ENCODE results near the gene PPM1D.
"Not testable (repeated sequence)": the region's sequence is repeated elsewhere in the genome, so short reads cannot be mapped to it uniquely, and the experiment has no call there.

PPM1D gene

DNA sequence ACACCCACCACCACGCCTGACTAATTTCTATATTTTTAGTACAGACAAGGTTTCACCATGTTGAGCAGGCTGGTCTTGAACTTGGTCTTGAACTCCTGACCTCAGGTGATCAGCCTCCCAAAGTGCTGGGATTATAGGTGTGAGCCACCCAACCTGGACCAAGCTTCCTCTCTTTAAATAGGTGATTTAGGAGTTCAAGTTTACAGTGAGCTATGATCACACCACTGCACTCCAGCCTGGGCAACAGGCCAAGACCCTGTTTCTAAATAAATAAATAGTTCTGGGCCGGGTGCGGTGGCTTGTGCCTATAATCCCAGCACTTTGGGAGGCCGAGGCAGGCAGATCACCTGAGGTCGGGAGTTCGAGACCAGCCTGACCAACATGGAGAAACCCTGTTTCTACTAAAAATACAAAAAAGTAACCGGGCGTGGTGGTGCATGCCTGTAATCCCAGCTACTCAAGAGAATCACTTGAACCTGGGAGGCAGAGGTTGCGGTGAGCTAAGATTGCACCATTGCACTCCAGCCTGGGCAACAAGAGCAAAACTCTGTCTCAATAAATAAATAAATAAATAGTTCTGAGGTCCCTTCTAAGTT lies 6.5 kb upstream of the PPM1D start:
- not testable (repeated sequence) for DNase-seq (ENCODE audit: low spot score)

DNA sequence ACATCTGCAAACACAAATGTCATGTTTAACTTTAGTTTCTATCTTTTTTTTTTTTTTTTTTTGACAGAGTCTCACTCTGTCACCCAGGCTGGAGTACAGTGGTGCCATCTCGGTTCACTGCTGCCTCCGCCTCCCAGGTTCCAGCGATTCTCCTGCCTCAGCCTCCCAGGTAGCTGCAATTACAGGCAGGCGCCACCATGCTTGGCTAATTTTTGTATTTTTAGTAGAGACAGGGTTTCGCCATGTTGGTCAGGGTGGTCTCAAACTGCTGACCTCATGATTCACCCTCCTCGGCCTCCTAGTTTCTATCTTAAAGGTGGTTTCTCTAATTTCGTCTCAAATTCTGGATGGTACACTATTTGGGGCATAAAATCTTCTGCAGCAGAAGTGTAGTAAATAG lies 5.8 kb upstream of the PPM1D start:
- not testable (repeated sequence) for DNase-seq (ENCODE audit: low spot score)

DNA sequence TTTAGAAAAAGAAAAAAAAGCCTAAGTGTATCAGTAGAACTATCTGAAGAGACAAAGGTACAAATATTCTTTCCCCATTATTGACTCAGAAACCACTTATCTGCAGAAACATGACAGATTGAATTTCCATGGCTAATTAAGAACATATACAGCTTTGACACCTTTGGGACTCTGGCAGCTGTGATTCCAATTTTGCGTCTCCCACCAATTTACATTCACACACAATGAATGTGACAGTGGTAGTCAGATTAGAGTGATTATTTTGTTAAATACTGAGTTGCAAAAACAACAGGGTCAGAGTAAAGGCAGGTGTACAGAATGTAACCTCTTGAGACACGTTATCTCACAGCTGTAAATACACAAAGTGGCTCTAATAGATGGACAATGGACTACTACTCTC lies 5.3 kb upstream of the PPM1D start:
- no peak for DNase-seq (ENCODE audit: low spot score)

DNA sequence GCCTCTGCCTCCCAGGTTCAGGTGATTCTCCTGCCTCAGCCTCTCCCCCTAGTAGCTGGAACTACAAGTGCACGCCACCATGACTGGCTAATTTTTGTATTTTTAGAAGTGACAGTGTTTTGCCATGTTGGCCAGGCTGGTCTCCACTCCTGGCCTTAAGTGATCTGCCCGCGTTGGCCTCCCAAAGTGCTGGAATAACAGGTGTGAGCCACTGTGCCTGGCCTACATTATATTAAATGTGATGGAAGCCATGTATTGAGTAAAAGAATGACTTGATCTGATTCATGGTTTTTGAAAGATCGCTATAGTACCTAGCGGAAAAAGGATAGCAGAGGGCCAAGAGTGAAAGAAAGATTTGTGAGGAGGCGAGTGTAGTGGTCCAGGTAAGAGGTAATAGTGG lies 2.7 kb upstream of the PPM1D start:
- no peak for DNase-seq (ENCODE audit: low spot score)

DNA sequence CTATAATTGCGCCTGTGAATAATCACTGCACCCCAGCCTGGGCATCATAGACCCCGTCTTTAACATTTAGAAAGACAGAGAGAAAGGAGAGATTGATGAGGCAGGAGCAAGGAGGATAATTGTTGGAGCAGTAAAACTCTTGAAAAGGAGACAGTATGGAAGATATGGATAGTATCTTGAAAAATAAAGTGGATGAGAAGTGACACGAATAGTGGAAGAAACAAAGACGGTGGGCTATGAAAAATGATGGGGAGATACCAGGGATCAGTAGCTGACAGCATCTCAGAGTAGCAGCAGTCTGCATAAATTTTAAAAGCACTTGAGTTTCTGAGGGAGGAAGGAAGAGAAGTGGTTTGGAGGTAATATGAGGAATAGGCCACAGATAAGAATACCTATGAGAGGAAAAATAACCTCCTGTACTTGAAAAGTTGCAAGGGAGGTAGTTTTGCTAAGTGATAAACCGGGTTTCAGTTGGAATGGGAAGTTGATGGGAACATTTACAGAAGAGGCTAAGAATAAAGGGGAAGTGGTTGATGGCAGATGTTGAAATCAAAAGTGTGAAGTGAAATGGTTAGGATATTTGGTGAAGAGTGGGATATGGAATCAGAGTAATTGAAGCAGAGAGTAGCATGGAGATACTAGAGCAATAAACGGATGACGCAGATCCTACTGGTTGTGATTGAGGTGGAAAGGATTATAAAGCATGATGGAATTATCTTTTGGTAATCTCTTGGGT lies 1.8 kb upstream of the PPM1D start:
- DNase-seq (ENCODE audit: low spot score), result no peak

DNA sequence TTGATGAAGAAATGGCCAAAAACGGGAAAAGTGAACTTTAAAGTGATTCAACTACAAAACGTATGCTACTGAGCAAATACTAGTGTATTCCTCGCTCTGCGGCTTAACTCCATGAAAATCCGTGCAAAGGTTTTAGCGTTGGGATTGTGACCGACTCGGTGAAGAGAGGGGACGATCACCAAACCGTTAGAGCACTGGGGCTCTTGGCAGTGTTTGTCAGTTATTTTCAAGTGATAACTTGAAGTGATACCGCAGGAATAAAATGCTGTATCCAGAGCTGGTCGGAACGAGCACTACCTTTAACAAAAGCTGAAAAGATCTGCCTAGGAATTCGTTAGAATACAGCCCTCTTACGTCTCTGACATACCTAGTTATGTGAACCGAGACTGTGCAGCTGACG lies 773 bp upstream of the PPM1D start:
- no peak for DNase-seq (ENCODE audit: low spot score)

DNA sequence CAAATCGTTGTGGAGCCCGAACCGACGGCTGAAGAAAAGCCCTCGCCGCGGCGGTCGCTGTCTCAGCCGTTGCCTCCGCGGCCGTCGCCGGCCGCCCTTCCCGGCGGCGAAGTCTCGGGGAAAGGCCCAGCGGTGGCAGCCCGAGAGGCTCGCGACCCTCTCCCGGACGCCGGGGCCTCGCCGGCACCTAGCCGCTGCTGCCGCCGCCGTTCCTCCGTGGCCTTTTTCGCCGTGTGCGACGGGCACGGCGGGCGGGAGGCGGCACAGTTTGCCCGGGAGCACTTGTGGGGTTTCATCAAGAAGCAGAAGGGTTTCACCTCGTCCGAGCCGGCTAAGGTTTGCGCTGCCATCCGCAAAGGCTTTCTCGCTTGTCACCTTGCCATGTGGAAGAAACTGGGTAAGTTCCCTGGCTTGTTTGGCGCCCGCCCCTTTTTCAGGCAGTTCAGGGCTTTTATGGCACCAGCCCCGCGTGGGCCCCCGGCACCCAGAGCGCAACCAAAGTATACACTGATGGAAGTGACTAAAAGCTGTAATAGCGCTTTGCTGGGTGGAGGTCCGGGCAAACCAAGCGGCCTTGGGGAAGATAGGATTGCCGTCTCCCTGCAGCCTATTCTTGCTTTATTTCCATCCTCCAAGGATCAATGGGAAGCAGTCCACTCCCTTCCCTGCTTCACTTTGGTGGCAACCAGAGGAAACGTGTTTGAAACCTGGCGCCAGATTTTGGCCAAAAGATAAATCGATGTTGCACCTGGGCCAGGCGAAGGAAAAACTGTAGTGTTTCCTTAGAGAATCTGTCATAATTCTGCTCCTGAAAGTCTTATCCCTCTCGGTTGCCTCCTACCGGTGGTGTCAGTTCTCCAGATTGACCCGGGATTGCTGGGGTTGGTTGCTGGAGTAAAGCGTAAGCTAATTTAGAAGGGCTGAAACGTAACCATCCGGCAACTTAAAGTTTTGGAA lies 775 bp downstream of the PPM1D start:
- peak; percentile 83 for DNase-seq (ENCODE audit: low spot score)

DNA sequence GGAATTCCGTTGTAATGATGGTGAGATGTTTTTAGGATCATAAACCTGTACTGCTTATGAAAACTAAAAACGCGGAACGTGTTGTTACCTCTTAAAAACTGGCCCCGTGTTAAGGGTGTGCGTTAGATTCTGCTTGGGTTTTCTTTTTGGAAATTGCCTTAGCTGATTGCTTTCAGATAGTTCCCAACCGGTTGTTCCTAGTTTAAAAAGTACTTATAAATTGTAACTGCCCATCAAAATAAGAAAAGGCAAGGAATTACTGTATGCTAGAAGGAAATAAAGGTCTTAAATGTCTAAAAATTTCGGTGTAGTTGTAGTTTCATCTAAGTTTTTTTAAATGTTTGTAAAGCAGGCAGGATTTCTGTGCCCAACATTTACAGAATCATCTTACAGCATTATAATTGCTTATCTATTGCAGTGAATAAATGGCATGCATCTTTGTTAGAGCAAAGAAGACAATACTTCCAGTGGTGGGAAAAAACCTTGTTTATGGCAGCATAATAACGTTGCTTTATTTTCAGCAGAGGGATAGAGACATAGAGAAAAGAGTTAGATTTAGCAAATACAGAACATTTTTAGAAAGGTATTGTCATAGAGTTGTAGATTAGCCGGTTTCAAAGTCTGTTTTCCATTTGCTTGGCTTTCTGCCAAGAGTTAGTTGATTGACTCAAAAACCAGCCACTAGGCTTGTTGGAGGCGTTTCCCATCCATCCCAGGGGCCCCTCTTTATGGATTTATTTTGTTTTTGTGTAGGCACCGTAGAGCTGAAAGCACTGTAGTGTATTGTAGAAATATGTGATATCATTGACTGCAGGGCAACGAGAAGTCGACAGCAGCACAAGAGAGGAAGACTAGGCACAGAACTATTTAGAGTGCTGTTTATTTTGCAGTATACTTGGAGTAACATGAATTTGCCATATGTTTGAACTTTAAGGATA lies 1.7 kb downstream of the PPM1D start:
- peak; percentile 72 for DNase-seq (ENCODE audit: low spot score)

DNA sequence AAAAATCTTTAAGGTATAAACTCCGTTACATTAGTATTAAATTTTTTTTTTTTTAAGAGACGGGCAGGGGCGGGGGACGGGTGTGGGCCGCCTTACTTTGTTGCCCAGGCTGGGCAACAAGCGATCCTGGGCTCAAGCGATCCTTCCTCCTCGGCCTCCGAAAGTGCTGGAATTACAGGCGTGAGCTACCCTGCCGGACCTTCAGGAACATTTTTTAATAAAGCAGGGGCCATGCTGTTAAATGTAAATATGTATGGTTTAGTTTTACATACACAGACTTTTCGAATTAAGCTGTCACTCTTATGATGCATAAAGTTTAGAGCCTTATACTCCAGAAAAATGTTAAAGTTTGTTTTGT lies 2.4 kb downstream of the PPM1D start:
- no peak for DNase-seq (ENCODE audit: low spot score)

DNA sequence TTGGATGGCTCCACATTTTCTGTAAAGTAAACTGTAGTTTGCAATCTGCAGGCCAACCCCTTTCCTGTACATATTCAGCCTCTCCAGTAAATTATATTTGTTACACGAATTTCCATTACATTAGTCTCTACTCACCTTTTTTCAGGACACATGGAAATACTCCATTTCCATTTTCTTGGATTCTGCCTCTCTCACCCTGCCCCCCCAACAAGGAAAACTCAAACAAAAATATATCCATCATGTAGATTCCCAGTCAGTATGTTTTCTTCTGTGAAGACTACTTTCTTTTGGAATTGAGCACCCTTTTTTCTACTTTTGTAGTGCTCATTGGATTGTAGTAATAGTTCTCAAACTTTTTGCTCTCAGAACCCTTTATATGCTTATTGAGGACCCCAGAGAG lies 2.9 kb downstream of the PPM1D start:
- no peak for DNase-seq (ENCODE audit: low spot score)

DNA sequence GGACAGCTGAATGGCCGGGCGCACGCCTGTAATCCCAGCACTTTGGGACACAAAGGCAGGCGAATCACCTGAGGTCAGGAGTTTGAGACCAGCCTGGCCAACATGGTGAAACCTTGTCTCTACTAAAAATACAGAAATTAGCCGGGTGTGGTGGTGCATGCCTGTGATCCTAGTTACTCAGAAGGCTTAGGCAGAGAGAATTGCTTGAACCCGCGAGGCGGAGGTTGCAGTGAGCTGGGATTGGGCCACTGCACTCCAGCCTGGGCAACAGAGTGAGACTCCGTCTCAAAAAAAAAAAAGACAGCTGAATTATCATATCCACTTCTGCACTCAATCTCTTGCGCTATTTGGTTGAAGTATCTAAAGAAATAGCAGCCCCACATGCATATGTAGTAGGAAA lies 3.5 kb downstream of the PPM1D start:
- DNase-seq (ENCODE audit: low spot score), result not testable (repeated sequence)

DNA sequence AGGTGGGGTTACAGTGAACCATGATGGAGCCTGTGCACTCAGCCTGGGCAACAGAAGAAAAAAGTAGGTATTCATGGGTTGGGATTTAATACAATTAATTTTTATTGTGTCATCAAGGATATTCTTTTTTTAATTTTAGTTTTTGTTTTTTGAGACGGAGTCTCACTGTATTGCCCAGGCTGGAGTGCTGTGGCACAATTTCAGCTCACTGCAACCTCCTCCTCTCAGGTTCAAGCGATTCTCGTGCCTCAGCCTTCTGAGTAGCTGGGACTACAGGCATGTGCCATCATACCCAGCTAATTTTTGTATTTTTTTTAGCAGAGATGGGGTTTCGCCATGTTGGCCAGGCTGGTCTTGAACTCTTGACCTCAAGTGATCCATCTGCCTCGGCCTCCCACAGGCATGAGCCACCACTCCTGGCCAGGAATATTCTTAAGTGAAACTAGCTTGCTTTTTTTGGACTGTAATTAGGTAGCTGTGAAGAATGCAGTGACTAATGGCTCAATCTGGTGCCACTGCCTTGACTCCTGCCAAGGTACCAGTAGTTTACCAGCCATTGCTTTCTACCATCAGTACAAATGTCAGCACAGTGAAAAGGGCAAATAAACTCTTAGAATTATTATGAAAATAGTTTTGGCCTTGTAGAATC lies 4.8 kb downstream of the PPM1D start:
- DNase-seq (ENCODE audit: low spot score), result no peak

DNA sequence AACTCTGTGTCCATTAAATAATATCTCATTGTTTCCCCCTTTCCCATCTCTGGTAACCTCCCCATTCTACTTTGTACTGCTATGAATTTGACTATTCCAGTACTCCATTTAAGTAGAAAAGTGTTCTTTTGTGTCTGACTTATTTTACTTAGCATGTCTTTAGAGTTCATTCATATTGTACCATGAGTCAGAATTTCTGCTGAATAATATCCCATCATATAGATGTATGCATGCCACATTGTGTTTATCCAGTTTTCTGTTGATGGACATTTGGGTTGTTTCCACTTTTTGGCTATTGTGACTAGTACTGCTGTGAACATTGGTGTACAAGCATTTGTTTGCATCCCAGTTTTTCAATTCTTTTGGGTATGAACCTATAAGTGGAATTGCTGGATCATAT lies 6.0 kb downstream of the PPM1D start:
- no peak for DNase-seq (ENCODE audit: low spot score)

DNA sequence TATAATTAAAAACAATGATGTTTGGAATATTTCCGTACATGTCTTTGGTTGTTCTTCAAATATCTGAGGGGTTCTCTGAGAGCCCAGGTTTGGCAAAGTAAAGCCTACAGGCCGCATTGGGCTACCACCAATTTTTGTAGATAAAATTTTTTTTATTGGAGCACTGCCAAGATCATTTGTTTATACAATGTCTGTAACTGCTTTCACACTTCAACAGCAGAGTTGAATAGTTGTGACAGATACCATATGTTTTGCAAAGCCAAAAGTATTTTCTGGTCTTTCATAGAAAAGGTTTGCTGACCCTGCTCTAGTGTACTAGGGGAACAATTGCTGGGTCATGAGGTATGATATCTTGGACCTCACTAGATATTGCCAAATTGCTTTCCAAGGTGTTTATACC lies 10.5 kb downstream of the PPM1D start:
- no peak for DNase-seq (ENCODE audit: low spot score)

DNA sequence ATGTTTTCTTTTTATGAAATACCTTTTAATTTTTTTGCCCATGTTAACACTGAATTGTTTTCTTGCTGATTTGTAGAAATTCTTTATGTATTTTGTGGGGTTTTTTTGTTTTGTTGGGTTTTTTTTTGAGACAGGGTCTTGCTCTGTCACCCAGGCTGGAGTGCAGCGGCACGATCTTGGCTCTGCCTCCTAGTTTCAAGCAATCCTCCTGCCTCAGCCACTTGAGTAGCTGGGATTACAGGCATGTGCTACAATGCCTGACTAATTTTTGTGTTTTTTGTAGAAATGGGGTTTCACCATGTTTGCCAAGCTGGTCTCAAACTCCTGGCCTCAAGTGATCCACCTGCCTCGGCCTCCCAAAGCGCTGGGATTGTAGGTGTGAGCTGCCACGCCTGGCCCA lies 11.3 kb downstream of the PPM1D start:
- DNase-seq (ENCODE audit: low spot score), result not testable (repeated sequence)

DNA sequence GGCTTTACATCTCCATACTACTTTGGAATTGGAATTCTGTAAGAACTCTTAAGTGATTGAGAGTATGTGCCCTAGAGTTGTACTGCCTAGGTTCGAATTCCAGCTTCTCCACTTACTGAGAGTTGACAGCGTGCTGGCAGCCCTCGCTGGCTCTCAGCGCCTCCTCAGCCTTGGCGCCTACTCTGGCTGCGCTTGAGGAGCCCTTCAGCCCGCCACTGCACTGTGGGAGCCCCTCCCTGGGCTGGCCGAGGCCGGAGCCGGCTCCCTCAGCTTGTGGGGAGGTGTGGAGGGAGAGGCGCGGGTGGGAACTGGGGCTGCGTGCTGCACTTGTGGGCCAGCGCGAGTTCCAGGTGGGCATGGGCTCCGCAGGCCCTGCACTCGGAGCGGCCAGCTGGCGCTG lies 13.3 kb downstream of the PPM1D start:
- DNase-seq (ENCODE audit: low spot score), result no peak

DNA sequence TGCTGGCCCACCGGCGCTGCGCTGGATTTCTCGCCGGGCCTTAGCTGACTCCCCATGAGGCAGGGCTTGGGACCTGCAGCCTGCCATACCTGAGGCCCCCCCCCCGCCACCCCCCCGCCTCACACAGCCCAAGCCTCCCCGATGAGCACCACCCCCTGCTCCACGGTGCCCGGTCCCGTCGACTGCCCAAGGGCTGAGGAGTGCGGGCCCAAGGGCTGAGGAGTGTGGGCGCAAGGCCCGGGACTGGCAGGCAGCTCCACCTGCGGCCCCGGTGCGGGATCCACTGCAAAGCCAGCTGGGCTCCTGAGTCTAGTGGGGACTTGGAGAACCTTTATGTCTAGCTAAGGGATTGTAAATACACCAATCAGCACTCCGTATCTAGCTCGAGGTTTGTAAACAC lies 13.8 kb downstream of the PPM1D start:
- DNase-seq (ENCODE audit: low spot score), result not testable (repeated sequence)

DNA sequence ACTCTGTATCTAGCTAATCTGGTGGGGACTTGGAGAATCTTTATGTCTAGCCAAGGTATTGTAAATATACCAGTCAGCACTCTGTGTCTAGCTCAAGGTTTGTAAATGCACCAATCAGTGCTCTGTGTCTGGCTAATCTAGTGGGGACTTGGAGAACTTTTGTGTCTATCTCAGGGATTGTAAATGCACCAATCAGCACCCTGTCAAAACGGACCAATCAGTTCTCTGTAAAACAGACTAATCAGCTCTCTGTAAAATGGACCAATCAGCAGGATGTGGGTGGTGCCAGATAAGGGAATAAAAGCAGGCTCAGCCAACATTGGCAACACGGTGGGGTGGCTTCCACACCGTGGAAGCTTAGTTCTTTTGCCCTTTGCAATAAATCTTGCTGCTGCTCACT lies 14.3 kb downstream of the PPM1D start:
- not testable (repeated sequence) for DNase-seq (ENCODE audit: low spot score)

DNA sequence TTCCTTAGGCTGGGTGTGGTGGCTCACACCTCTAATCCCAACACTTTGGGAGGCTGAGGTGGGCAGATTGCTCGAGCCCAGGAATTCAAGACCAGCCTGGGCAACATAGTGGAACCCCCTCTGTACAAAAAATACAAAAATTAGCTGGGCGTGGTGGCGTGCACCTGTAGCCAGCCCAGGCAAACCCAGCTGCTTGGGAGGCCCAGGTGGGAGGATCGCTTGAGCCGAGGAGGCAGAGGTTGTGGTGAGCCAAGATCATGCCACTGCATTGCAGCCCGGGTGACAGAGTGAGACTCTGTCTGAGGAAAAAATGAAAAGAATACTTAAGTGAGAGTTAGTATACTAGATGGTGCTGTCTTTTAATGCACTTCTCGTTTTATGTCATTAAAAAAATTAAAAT lies 15.1 kb downstream of the PPM1D start:
- DNase-seq (ENCODE audit: low spot score), result no peak

DNA sequence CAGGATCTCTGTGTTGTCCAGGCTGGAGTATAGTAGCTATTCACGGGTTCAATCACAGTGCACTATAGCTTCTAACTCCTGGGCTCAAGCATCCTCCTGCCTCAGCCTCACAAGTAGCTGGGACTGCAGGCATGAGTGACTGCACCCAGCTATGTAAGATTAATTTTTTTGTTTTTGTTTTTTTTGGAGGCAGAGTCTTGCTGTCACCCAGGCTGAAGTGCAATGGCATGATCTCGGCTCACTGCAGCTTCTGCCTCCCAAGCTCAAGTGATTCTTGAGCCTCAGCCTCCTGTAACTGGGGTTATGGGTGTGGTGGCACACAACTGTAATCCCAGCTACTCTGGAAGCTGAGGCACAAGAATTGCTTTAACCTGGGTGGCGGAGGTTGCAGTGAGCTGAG lies 15.8 kb downstream of the PPM1D start:
- no peak for DNase-seq (ENCODE audit: low spot score)

DNA sequence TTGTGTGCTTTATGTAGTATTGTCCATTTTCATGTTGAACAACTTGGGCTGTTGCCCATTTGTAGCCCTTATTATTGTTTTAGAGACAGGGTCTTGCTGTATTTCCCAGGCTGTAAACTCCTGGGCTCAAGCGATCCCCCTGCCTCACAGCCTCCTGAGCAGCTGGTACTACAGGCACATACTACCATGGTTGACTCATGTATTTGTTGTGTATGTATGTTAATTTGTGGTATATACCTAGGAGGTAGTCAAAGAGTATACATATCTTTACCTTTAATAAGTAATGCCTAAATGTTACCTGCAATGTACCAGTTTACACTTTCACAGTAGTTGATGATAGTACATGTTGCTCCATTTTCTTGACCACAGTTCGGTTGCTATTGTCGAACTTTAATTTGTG lies 18.1 kb downstream of the PPM1D start:
- DNase-seq (ENCODE audit: low spot score), result no peak

Measured in COLO829 (cell line).